Measurements from ENCODE around the gene CFB.
A peak's percentile ranks its signal among the peaks of the same experiment; 100 is the strongest.

CFB gene

DNA sequence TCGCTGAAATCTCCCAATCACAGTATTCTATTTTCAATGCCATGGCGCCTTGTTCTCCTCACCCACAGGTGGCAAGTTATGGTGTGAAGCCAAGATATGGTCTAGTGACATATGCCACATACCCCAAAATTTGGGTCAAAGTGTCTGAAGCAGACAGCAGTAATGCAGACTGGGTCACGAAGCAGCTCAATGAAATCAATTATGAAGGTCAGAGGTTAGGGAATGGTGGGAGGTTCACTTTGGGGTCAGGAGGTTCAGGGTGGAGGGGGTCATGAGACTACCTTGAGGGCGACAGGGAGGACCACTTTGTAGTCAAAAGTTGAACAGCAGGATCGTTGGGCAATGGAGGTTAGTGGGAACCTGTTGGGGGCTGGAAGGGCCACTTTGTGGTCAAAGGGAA lies 2.4 kb downstream of the CFB start:
- no peak for DNase-seq (ENCODE audit: low read depth in 2 of 2)

DNA sequence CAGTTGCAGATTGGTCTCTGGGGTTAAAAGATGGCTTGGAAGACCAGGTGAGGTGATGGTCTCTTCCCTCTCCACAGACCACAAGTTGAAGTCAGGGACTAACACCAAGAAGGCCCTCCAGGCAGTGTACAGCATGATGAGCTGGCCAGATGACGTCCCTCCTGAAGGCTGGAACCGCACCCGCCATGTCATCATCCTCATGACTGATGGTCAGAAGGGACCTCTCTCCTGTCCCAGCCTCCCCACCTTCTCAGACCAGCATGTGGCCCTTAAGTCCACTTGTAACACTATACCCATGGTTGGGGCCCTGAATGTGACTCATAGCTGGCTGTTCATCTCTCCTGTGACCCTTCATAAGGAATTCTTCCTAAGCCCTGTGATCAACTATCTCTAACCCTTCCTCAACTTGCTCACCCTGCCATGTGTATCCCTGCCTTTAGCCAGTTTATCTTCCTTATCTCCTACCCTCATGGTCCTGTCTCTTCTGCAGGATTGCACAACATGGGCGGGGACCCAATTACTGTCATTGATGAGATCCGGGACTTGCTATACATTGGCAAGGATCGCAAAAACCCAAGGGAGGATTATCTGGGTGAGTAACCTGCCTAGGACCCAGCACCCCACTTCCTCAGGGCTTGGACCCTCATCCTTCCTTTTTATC lies 3.0 kb downstream of the CFB start:
- no peak for DNase-seq (ENCODE audit: low read depth in 2 of 2)

DNA sequence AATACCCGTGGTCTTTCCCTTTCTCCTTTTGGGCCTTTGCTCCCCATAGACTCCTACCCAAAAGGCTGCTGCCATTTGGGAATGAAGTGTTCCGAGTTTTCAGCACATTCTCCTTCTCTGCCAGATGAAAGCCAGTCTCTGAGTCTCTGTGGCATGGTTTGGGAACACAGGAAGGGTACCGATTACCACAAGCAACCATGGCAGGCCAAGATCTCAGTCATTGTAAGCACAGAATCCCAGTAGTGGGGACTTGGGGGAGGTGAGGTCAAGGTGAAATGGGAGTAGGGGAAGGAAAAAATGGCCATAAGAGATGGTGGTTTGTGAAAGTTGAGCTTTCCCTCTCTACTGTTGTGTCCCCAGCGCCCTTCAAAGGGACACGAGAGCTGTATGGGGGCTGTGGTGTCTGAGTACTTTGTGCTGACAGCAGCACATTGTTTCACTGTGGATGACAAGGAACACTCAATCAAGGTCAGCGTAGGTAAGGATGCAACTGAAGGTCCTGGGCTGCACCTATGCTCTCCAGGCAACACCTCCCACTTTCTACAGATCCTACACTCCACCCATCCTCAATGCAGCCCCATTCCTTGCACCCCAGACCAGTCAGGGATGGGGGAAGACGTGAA lies 4.1 kb downstream of the CFB start:
- no peak for DNase-seq (ENCODE audit: low read depth in 2 of 2)

DNA sequence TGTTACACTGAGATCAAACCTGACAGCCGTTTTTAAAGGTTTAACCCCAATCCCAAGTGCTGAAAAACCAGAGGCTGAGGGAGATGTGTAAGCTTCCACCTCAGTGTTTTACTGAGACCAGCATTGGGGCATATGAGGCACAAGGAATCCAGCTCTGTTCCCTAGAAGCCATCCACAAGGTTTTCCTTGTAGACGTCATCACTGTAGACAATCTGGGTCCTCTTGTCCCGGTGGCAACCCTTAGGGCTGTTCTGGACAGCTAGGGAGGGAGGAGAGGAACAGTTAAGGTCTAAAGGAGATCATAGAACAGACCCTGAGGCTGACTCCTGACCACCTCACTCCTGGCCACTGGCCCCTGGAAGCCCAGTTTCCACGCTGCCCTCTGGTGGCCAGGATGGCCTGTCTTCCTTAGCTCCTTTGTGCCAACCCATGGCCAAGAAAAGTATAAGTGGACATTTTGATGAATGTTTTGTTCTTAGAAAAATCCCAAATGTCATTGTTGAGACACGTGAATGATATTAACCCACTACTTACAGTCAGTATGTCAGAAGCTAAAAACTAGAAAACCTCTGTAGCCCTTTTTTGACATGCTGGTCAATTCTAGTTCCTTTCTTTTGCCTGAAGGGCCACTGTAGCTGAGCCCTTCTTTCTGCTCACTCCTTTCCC lies 6.4 kb downstream of the CFB start:
- DNase-seq (ENCODE audit: low read depth in 2 of 2): peak in 1 of 2 donors; percentile 37

DNA sequence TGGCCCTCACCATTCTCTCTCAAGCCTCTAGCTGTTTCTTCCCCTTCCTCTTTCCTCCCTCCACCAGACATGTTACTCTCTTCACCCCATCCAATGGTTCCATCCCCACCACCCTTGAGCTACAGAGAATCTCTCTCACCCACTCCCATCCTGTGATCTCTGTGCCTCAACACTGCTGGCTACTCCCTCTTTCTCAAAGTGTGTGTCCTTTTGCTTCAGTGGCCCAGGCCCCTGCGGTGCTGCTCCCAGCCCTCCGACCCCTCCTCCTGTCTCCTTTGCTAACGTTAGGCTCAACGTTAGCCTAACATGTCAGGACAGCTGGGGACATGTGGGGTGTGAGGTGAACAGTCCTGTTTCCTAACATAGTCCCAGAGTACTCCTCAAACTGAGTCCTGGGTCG lies 7.0 kb downstream of the CFB start:
- no peak for DNase-seq (ENCODE audit: low read depth in 2 of 2)

DNA sequence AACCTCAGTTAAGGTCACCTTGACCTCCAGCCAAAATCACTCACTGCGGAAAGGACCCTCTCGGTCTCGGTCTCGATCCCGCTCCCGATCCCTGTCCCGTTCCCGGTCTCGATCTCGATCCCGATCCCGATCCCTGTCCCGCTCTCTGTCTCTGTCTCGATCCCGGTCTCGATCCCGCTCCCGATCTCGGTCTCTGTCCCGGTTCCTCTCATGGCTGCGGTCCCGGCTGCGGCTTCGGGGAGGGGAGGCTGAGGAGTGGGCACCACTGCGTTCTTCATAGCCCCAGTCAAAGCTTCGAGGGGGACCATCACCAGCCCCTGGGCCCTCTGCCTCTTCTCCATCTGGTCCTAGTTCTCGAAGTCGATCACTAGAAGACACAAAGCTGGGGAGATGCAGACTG lies 8.6 kb downstream of the CFB start:
- no peak for DNase-seq (ENCODE audit: low read depth in 2 of 2)

DNA sequence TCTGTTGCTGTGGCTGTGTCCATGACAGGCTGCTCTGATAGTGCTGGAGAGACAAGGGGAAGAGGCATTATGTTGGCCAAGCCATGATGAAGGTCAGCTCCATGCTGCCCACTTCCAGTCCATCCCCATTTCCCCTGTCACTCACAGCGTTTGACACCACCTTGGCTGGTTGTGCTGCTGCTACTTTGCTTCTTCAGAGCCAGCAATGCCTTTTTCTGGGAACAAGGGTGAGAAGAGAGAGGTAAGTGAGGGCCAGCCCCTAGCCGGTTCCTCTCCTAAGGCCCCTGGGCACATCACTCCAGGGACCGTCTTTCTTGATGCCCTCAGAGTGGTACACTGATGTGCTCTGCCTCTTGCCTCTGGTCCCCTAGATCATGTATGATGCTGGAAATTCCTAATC lies 10.9 kb downstream of the CFB start:
- no peak for DNase-seq (ENCODE audit: low read depth in 2 of 2)

DNA sequence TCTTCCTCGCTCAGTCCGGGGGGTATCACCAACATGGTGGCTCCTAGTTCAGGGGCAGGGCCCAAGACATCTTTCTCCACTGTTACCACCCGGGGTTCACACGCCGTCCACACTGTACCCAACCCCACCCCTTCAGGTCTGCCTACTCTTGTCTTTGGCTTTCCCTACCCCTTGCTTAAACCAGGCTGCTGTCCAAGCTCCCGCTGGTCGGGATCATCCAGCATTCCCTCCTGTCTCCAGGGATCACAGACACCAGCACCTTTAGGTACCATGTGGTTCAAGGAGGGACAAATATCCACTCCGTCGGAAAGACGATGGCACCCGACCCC lies 12.5 kb downstream of the CFB start:
- DNase-seq (ENCODE audit: low read depth in 2 of 2): no peak

DNA sequence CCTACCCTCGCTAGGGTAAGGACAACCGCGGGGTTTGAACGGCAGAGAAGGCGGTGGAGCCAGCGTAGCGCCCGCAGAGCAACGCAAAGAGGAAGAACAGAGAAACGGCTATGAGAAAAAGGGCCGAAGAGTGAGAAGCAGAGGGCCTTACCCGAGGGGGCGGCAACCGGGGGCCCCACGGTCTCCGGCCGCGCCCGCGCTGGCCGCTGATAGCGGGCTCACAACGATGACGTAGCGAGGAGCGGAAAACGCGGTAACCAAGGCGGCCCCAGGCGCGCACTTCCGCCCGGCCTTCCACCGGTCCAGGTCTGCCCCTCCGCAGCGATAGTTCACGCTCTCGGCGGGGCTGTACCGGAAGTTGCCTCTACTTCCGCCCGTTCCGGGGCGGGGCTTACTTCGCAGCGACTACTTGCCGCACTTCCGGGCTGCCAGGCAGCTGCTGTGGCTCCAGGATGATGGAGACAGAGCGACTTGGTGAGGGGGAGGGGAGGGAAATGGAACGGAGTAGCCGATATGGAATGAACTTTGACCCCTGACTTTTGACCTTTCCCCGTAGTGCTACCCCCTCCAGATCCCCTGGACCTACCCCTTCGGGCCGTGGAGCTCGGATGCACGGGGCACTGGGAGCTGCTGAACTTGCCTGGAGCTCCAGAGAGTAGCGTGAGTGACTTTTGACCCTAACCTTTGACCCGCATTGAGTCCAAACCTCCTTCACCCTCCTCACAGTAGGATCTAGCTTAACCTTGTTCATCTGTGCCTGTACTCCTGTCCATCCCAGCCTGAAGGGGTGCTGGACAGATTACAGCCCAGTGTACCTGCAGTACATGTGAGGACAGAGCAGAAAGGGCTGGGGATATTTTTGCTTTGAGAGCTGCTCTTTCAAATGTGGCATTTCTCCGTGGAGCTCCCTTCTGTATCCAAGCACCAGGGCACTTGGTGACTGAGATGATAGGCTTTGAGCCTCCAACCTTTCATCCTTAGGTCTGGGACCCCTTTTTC lies 13.1 kb downstream of the CFB start, which contains the start of the genes NELFE and SKIC2:
Gene NELFE (minus strand): TSS at position 231 of the 999 bp plus-strand sequence. CDS start 525 bp downstream, outside the sequence.
Gene SKIC2 (plus strand): TSS at position 435 of the 999 bp plus-strand sequence. CDS start 18 bp downstream, at position 453.
- DNase-seq (ENCODE audit: low read depth in 2 of 2): peak; percentile 96 to 97

DNA sequence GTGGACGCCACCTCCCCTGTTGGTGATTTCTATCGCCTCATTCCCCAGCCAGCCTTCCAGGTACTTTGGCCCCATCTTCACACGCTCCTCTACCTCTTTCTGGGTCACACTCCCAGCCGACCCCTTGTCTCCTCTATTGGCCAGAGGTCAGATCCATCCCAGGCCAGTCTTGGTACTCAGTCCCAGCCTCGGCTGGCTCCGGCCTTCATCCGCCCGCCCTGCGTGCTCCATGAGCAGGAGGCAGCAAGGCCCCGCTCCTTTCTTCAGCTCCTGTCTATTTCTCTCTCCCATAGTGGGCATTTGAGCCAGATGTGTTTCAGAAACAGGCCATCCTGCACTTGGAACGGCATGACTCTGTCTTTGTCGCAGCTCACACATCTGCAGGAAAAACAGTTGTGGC lies 15.7 kb downstream of the CFB start:
- no peak for DNase-seq (ENCODE audit: low read depth in 2 of 2)

DNA sequence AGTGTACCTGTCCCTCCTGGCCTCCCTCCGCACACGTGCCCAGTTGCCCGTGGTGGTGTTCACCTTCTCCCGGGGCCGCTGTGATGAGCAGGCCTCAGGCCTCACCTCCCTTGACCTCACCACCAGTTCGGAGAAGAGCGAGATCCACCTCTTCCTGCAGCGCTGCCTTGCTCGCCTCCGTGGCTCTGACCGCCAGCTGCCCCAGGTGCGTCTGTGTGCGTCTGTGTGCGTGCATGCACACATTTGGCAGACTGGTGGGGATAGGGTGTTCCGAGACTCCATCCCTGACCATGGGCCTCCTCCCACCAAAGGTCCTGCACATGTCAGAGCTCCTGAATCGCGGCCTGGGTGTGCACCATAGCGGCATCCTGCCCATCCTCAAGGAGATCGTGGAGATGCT lies 18.0 kb downstream of the CFB start:
- DNase-seq (ENCODE audit: low read depth in 2 of 2): no peak

DNA sequence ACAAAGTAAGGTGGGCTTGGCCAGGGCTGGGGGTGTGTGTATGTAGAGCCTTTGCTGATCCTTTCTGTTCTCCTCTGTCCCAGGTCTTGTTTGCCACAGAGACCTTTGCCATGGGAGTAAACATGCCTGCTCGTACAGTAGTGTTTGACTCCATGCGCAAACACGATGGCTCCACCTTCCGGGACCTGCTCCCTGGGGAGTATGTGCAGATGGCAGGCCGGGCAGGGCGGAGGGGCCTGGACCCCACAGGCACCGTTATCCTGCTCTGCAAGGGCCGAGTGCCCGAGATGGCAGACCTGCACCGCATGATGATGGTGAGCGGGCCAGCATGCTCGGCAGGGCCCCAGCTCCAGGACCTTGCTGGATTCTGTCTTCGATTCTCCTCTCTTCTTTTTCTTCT lies 19.8 kb downstream of the CFB start:
- DNase-seq (ENCODE audit: low read depth in 2 of 2): no peak

DNA sequence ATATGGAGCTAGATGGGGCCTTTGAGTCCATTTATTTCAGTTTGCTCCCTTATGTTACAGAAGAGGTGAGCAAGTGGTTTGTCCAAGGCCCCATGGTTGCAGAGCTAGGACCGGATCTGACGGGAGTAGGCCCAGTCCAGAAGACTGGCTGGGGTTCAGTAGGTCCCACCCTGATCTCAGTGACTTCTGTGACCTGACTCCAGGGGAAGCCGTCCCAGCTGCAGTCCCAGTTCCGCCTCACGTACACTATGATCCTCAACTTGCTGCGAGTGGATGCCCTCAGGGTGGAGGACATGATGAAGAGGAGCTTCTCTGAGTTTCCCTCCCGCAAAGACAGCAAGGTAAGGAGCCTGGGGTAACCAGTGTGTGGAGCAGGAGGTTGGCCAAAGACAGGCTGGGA lies 20.6 kb downstream of the CFB start:
- no peak for DNase-seq (ENCODE audit: low read depth in 2 of 2)

DNA sequence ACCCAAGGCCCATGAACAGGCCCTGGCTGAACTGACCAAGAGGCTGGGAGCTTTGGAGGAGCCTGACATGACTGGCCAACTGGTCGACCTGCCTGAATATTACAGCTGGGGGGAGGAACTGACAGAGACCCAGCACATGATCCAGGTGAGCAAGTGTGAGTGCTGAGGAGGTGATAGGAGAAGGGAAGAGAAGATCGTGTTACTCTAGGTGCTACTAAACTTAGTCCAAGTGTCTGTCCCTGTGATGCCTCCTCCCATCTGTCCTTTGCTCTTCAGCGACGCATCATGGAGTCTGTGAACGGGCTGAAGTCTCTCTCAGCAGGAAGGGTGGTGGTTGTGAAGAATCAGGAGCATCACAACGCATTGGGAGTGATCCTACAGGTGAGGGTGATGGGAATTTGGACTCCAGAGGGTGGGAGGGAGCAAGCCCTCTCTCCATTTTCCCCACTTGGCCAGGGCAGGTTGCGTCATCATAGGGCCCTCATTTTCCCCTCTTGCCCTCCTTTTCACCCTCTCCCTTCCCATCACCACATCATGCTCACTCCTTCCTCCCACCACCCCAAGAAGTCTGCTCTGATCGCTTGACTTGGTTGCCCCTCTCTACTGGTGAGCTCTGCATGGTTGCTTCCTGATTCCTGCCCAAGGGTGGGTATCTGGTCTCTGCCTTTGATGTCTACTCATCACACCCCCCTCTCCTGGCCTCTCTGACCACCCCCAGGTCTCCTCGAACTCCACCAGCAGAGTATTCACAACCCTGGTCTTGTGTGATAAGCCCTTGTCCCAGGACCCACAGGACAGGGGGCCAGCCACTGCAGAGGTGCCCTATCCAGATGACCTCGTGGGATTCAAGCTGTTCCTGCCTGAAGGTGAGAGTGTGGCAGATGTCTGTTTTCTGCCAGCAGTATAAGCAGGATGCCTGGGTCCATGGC lies 21.4 kb downstream of the CFB start:
- DNase-seq (ENCODE audit: low read depth in 2 of 2): no peak

DNA sequence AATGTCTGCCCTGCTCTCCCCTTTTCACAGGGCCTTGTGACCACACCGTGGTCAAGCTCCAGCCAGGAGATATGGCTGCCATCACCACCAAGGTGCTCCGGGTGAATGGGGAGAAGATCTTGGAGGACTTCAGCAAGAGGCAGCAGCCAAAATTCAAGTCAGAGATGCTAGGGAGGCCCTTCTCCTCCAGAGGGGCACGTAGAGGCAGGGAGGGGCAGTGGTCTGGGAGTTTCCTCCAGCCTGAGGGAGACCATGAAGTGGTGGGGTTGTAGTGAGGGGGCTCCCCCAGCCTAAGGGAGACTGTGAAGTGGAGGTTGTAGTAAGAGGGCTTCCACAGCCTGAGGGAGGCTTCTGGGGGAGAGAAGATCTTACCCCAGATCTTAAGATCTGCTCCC lies 22.0 kb downstream of the CFB start:
- DNase-seq (ENCODE audit: low read depth in 2 of 2): no peak

DNA sequence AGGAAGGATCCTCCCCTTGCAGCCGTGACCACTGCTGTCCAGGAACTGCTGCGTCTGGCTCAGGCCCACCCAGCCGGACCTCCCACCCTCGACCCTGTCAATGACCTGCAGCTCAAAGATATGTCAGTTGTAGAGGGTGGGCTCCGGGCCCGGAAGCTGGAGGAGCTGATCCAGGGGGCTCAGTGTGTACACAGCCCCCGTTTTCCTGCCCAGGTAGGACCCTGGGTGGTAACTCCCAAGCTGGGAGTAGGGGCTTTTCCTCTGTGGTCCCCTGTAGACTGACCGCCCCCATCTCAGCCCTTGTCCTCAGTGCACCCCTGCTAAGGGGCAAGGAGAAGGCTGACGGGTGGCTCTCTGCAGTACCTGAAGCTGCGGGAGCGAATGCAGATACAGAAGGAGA lies 22.4 kb downstream of the CFB start:
- no peak for DNase-seq (ENCODE audit: low read depth in 2 of 2)

DNA sequence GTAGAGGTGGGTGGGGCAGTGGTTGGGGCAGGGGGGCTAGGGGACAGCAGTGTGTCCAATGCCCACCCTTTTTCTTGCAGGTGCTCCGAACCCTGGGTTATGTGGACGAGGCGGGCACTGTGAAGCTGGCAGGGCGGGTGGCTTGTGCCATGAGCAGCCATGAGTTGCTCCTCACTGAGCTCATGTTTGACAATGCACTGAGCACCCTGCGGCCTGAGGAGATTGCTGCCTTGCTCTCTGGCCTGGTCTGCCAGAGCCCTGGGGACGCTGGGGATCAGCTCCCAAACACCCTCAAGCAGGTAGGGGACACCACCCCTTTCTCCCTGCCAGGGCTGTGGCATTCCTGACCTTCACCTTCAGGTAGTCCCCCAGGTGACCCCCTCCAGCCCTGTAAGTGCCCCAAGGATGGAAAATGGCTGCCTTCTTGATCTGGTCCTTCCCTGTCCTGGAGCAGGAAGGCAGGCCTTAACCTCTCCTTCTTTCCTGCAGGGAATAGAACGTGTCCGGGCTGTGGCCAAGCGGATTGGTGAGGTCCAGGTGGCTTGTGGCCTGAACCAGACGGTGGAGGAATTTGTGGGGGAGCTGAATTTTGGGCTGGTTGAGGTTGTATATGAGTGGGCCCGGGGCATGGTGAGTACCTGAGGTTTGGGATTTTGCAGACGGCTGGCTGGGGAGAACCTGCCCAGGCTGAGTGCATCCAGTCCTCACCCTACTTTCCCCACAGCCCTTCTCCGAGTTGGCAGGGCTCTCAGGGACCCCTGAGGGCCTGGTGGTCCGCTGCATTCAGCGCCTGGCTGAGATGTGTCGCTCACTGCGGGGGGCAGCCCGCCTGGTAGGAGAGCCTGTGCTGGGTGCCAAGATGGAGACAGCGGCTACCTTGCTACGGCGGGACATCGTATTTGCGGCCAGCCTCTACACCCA lies 23.2 kb downstream of the CFB start:
- DNase-seq (ENCODE audit: low read depth in 2 of 2): no peak

DNA sequence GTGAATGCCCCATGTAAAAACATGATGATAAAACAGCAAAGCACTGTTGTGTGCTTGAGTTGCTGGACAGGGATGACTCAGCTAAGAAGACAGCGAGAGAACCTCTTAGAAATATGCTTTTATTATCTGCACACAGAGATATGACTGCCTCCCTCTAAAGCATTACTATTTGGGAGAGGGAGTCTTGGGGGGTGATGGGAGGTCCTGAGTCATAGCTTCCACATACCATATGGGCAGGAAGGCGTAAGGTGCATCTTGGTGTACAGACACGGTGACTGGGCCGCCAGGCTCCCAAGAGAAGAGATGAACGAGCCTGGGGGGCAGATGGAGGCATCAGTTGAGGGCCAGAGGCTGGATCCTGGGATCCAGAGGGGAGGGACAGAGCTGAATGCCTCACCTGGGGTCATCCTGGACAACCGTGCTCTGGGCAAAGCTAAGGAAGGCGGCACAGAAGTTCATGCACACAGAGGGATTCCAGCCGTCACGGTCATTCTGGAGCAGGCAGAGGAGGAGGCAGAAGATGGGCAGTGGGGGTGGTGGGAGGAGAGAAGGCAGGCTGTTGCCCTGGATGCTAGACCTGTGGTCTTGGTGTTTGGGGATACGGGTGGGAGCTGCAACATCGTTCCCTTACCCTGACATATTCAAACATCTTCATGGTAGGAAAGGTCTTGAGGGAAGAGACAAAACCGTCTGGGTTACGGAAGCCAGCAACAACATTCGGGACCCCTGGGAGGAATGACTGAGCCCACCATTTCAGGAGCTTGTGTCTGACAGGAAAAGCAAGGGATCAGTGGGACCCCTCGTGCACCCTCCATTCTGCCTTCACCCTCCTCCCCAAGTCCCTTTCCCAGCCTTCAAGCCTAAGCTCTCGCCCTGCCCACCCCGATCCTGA lies 24.1 kb downstream of the CFB start:
- no peak for DNase-seq (ENCODE audit: low read depth in 2 of 2)

All from stimulated activated CD4-positive, alpha-beta T cell treated with anti-CD3 and anti-CD28 coated beads, Interleukin-1b, Interleukin-23, amount 100 ng/mL, for 4 hours (primary cell).